Panc1 (cell line): Measurements from ENCODE around the gene DAPK1. TPM values are rescaled to one million over a fixed set of nuclear protein-coding genes. Genes with fewer than 3 reads are reported as not detected.

Experiments
- ATAC-seq: fragments of 200-7000 bp; cut with Tn5 transposase; 2 replicates; pipeline ENCODE4 v1.9.1; 2020; ENCODE audit warnings: mild to moderate bottlenecking, moderate library complexity
- BruUV-seq: library from RNA; stranded (reverse); fragments of 400-500 nt; replicated peaks from 2 replicates; lab custom pipeline; 2021; lab: Mats Ljungman, UMichigan
- CTCF ChIA-PET: fragments of 300-600 bp; sonication (Branson Sonifier 250); formaldehyde crosslinking; loops from one replicate; lab custom pipeline; 2022; ENCODE audit warnings: antibody characterized with exemption; lab: Charles Lee
- POLR2A ChIA-PET: fragments of 300-600 bp; sonication (Branson Sonifier 250); formaldehyde crosslinking; loops from one replicate; lab custom pipeline; 2022; ENCODE audit warnings: antibody characterized with exemption; lab: Charles Lee
- DNase-seq: peaks from one replicate; pipeline ENCODE4 v3.0.0-alpha.2; 2010; ENCODE audit warnings: low read depth, low spot score
- H3K27ac ChIP-seq: 2 replicates; pipeline ENCODE4 v1.5.1; 2011; ENCODE audit warnings: mild to moderate bottlenecking, low read length, inconsistent platforms
- H3K27me3 ChIP-seq: fragments of 200-500 bp; sonication (Bioruptor generic); 2 replicates; pipeline ENCODE4 v1.6.0; 2014; ENCODE audit warnings: low read length, inconsistent platforms; ENCODE audit not compliant: control insufficient read depth, insufficient read depth
- H3K36me3 ChIP-seq: fragments of 200-500 bp; sonication (Bioruptor generic); 2 replicates; pipeline ENCODE4 v1.5.1; 2014; ENCODE audit warnings: inconsistent platforms, mild to moderate bottlenecking, low read length, moderate library complexity; ENCODE audit not compliant: control insufficient read depth, insufficient read depth
- H3K4me1 ChIP-seq: 2 replicates; pipeline ENCODE4 v1.5.1; 2011; ENCODE audit warnings: inconsistent platforms, mild to moderate bottlenecking, low read length, moderate library complexity; ENCODE audit not compliant: control insufficient read depth, insufficient read depth
- H3K4me3 ChIP-seq, 2 experiments: 2 replicates each; pipeline ENCODE4 v1.5.1; 2011 to 2012; ENCODE audit warnings: low read depth in 2 of 2, low read length in 2 of 2, mild to moderate bottlenecking in 2 of 2, inconsistent platforms in 1 of 2, moderate library complexity in 1 of 2
- H3K9me3 ChIP-seq: fragments of 200-500 bp; sonication (Bioruptor generic); 2 replicates; pipeline ENCODE4 v1.5.1; 2014; ENCODE audit warnings: low read depth, mild to moderate bottlenecking, inconsistent platforms, low read length, moderate library complexity; ENCODE audit not compliant: control insufficient read depth, insufficient read depth
- CTCF ChIP-seq: fragments of 450-650 bp; IDR thresholded peaks from 2 replicates; pipeline ENCODE4 v1.5.1; 2017; ENCODE audit warnings: mild to moderate bottlenecking
- POLR2AphosphoS5 ChIP-seq: IDR thresholded peaks from 2 replicates; pipeline ENCODE4 v1.6.1; 2012; ENCODE audit warnings: mild to moderate bottlenecking, low read depth, low read length, moderate library complexity
- REST ChIP-seq, 2 experiments: IDR thresholded peaks; 2 replicates each; pipeline ENCODE4 v1.6.1; 2011 to 2012; ENCODE audit warnings: low read depth in 2 of 2, control low read depth in 1 of 2, low read length in 1 of 2, mild to moderate bottlenecking in 1 of 2, moderate library complexity in 1 of 2; ENCODE audit not compliant: insufficient read depth in 1 of 2
- SIN3A ChIP-seq: IDR thresholded peaks from 2 replicates; pipeline ENCODE4 v1.6.1; 2012; ENCODE audit warnings: low read depth, mild to moderate bottlenecking, low read length, moderate library complexity, borderline replicate concordance; ENCODE audit not compliant: insufficient read depth
- TCF7L2 ChIP-seq: IDR thresholded peaks from 2 replicates; pipeline ENCODE4 v1.6.1; 2011; ENCODE audit warnings: mild to moderate bottlenecking, low read depth, low read length, inconsistent platforms
- in situ Hi-C: cut with HindIII; loops from 2 replicates; pipeline ENCODE4 v1.10.0; 2016; ENCODE audit warnings: low sequenced_read_pairs, low pct_unique_long_range_greater_than_20kb
- intact Hi-C: fragments of 100-400 bp; cut with micrococcal nuclease; formaldehyde crosslinking; loops from one replicate; pipeline ENCODE4 v1.10.0; 2022; ENCODE audit not compliant: unreplicated experiment
- total RNA-seq: library from RNA; stranded (reverse); gene quantifications from one replicate; pipeline ENCODE4 v1.2.1, GENCODE V29; 2021; ENCODE audit not compliant: unreplicated experiment

DAPK1 gene
- total RNA-seq, 1 experiment from 2014 or later, result 0.87 TPM

- ATAC-seq, result no peak
- no TSS peak for BruUV-seq
- CTCF ChIA-PET, result no interaction called here
These were observed 67.1 kb downstream of the DAPK1 start for GRCh38 chr9:87564791-87565241.

GRCh38 chr9:87567001-87567400, 69.3 kb downstream of the DAPK1 start:
- DNase-seq (no peak), ATAC-seq (no peak)
- no peak for TF ChIP-seq TCF7L2
- TF ChIP-seq REST (IDR thresholded peaks at IDR 0.05; ENCODE audit: insufficient read depth in 1 of 2, low read depth in 2 of 2, low read length in 1 of 2), result no peak
- TF ChIP-seq SIN3A, result no peak
- TF ChIP-seq POLR2AphosphoS5, result no peak
- no peak for TF ChIP-seq CTCF
- intact Hi-C loops (no loop called here), in situ Hi-C loops (no loop called here)
- Histone ChIP-seq H3K4me3 (no peak overlapping the region), H3K27ac (no peak overlapping the region), H3K27me3 (no peaks in the 10 kb centered on the region), H3K9me3 (no peaks in the 10 kb centered on the region), H3K4me1 (no peaks in the 10 kb centered on the region), H3K36me3 (no peaks in the 10 kb centered on the region)
- ChIA-PET CTCF (no interaction called here), POLR2A (no interaction called here)
- BruUV-seq, result no TSS peak

More at GRCh38 chr9:87564791-87565241, 67.1 kb downstream of the DAPK1 start:
- POLR2A ChIA-PET, result no interaction called here
- H3K27ac ChIP-seq, result no peak overlapping the region
- intact Hi-C loops (no loop called here), in situ Hi-C loops (no loop called here)
- H3K27me3 ChIP-seq, result no peaks in the 10 kb centered on the region
- no peaks in the 10 kb centered on the region for H3K36me3 ChIP-seq
- no peaks in the 10 kb centered on the region for H3K4me1 ChIP-seq
- H3K4me3 ChIP-seq, result no peak overlapping the region
- DNase-seq, result no peak
- H3K9me3 ChIP-seq, result no peaks in the 10 kb centered on the region
- no peak for TF ChIP-seq TCF7L2
- no peak for TF ChIP-seq CTCF
- no peak for TF ChIP-seq POLR2AphosphoS5
- no peak for TF ChIP-seq REST (IDR thresholded peaks at IDR 0.05; ENCODE audit: insufficient read depth in 1 of 2, low read depth in 2 of 2, low read length in 1 of 2)
- no peak for TF ChIP-seq SIN3A
